GDM1 (cell line): Measurements from ENCODE around the gene AUTS2.
A peak's percentile ranks its signal among the peaks of the same experiment; 100 is the strongest.

Experiments
- DNase-seq: peaks from one replicate; lab custom pipeline; 2025; lab: John Stamatoyannopoulos, UW

AUTS2 gene

DNA sequence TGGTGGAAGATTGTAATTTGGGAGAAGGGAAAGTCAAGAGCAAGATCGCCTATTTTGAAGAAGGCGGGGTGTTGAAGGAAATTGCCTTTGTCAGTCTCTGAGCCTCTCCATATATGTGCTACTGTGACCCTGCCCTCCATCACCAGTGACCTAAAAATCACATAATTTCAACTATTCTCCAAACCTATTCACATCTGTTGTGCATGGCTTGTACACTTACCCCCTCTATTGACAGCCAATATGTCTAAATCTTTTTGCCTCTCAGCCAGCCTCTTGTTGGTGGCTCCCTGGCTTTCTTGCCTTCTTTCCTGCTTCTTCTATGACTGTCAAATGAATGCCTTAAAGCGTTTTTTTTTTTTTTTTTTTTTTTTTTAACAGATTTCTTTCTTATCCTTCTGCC lies 295.6 kb downstream of the AUTS2 start:
- peak; percentile 25 for DNase-seq

DNA sequence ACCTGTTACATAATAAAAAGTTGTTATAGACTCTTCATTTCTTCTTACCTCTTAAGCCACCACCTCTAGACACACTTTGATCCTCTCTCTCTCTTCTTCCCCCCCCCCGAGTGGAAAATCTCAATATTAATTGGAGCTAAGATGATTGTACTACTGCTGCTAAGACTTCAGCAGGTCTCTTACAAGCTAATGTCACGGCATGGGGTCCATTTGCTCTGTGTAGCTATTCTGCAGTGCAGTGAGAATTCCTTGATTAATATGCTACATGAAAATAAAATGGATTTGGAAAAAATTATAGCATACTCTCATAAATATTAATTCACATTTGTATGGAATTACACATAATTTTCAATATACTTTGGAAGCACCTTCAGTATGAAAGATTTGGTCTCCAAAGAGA lies 297.2 kb downstream of the AUTS2 start:
- DNase-seq, result no peak

DNA sequence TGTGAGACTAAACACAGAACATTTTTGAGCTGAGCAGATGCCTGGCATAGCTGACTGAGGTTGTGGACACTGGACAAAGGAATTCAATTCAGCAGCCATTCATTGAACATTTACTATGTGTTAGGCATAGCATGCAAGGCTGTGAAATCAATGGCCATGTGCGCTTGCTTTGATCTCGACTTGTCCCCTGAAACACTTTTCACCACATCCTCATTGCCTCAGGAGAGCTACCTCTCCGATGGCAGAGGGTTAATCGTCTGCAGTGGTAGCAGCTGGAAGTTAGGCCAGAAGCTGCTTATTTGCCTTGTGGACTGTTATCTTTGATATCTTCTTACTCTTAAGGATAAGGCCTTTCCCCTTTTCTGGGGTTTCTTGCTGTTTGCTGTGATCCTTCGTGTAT lies 297.8 kb downstream of the AUTS2 start:
- DNase-seq, result no peak

DNA sequence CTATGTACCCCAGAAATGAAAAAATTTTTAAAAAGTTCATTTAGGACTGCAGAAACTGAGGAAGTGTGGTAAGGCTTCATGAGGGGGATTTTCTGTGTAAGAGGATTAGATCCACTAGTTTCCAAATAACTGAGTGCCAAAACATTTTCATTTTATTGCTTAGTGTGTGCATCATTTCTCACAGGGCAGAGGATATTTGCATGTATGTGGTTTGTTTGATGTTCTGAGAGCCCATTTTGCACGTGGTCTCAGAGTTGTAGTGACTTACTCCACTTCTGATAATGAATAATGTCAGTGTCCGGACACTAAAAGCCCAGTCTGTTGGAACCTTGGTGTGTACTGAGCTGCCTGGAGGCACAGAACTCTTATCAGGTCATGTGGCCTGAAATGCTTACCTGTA lies 299.9 kb downstream of the AUTS2 start:
- DNase-seq, result no peak

DNA sequence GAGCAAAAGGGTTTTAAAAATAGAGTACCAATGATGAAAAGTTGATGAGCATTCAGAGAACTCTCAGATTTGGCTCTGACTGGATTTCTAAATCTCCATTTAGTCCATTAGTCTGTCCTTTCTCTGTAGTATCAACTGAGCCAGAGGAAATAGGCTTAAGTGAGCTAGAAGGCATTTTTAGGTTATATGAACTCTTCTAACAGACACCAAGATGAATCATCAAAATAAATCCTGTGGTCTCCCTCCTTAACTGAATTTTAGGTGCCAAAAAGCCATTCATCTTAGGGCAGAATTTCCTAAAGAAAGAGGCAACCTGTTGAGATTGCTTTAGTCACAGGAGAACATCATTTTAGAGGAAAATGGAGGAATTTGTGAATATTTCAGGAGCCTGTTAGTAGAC lies 305.1 kb downstream of the AUTS2 start:
- no peak for DNase-seq

DNA sequence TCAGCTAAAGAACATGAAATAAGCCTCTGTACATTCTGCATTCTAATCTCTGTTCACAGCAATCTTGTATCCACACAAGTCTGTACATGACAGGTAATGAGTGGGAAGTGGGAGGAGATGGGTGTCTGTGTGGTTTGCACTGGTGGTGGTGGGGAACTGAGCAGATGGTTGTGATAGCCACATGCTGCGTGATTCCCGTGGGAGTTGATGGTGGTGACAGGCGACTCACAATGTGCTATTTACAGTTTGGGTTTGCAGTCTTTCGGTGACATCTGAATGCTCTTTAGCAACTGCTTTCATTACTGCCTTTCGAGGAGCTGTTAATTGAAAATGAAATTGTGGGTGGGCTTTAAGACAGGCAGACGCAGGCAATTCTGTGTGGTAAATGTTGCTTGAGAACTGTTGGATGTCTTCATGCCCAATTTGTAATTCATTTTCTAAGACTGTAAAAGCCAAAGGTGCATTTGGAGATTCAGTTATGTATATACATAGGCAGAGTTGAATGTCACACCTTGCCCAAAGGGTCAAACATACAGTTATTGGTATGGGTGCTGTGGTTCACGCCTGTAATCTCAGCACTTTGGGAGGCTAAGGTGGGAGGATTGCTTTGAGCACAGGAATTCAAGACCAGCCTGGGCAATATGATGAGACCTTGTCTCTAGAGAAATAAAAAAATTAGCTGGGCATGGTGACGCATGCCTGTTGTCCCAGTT lies 308.2 kb downstream of the AUTS2 start:
- DNase-seq, result peak; percentile 67

DNA sequence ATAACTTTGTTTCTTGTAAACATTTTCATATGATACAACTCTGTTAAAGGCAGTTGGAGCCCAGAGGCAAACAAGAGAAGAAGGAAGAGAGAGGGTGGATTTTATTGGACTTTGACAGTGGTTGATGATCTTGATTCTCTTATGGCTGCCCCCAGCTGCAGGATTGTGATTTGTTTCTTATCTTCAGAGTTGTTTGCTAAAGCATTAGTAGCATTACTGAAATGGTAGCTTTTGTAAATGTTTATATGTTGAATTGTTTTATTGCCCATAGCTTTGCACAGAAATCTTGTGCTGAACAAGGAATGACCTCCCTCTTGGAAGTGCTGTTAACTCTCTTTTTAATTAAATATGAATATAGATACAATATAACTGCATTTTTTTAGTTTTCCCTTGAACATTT lies 309.4 kb downstream of the AUTS2 start:
- no peak for DNase-seq

DNA sequence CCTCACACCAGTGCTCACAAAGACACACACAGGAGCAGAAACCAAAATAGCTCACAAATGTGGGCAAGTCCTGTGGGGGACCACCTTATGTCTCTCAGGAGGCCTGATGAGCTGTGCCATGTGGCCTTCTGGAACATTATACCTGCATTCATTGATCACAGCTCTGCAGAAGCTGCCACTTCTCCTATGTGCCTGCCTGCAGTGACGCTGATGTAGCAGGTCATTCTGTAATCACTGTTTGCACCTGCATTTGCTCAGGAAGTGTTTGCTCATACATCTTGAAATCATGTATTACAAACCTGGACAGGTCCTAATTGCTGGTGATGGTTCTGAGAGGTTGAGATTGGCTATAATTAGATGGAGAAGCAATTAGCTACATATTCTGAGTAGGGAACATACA lies 310.2 kb downstream of the AUTS2 start:
- DNase-seq, result no peak

DNA sequence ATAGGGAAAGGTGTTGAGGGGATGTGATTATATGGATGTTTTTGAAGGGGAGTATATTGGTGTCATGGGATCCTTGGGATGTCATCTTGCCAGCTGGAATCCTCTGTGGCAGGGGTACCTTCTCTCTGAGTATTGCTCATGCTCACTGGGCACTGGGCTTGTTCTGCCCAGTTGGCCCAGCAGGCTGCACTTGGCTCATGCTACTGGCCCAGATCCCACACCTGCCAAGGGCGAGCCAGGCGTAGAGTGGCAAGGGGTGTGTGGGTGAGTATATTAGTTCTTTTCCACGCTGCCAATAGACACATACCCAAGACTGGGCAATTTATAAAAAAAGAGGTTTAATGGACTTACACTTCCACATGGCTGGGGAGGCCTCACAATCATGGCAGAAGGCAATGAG lies 311.9 kb downstream of the AUTS2 start:
- no peak for DNase-seq

DNA sequence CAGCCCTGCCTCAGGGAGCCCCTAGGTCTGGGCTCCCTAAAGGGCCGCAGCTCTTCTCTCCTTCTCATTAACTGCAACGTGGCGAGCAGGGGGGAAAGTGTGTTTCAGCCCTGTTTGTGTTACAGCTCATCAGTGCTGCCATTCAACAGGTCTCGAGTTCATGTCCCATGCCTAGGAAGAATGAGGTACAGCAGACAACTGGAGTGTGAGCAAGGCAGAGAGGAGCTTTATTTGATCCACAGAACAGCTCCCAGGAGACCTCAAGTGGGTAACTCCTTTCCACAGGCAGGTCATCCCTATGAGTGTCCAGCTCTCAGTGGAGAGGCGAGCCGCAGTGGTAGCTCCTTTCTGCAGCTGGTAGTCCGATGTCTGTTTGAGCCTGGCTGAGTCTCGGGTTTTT lies 313.1 kb downstream of the AUTS2 start:
- DNase-seq, result no peak

DNA sequence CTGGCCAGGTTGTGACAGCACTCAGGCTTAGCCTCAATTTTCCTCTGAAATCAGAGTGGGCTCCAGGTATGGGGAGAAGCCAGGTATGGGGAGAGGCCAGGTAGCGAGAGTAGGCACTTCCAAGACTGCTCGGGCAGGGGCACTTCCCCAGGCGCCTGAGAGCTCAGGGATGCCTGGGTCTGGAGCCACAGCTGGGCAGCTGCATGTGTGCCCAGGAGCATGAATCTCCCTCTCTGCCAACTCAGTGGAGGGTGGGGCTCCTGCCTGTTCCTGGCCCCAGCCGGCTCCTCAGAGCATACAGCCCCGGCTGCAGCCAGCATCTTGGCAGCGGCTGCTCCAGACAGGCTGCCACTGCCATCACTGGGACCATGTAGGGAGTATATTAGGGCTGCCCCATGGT lies 313.9 kb downstream of the AUTS2 start:
- no peak for DNase-seq

DNA sequence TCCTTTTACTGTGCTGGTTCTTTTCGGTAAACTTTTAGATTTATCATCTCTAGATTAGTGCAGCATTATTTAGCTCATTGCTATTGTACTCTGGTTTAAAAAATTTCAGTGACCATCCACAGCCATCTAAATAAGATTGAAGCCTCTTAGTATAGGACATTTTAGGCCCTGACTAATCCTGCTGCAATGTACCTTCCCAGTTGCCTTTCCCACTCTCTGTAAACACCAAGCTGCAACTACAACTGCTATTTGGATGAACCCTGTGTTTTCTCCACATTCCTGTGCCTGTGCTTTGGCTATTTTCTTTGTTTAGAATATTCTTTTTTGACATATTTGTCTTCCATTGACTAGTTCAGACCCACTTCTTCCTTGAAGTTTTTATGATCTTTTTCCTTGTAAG lies 314.6 kb downstream of the AUTS2 start:
- DNase-seq, result no peak

DNA sequence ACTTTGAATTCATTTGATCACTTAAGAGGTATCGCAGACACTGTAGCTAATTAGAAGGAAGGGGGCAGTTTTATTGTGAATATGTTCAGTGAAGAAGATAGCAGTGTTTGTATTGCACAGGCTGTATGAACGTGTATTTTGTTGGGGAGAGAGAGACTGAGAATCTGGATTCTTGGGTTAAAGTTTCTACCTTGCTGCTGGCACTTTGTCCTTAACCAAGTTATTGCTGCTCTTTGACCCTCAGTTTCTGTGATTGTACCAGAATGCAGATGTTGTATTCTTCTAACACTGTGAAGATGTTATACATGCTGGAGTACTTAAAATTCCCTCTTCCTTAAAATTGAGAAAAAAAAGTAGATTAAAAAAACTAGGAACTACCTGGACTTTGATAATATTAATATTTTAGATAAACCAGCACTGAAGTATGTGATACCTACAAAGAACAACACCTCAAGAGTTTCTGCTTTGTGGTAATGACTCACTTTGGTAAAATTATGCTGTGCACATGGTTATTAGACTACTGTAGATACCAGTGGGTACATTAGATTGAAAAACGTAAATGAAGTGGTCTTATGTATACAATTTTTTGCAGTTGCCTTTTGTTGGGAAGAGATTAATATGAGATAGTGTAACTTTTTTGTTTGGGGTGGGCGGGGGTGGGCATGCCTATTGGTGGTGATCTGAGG lies 321.3 kb downstream of the AUTS2 start:
- no peak for DNase-seq

DNA sequence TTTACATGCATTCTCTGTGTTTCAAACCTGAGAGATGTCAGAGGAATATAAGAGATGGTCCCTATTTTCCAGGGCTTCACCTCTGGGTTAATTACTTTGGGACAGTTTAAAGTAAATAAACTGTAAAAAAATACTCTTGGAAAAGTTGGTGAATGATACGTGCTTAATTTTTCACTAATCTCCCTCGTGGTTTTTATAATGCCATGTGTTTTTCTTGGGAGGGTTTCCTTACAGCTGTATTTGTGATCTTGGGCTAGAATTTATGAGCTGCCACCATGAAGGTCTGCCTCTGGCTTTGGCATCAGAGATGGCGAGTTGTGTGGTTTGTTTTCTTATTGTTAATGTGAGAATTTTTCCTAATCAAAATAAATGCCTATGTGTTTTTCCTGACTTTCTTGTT lies 322.5 kb downstream of the AUTS2 start:
- DNase-seq, result no peak

DNA sequence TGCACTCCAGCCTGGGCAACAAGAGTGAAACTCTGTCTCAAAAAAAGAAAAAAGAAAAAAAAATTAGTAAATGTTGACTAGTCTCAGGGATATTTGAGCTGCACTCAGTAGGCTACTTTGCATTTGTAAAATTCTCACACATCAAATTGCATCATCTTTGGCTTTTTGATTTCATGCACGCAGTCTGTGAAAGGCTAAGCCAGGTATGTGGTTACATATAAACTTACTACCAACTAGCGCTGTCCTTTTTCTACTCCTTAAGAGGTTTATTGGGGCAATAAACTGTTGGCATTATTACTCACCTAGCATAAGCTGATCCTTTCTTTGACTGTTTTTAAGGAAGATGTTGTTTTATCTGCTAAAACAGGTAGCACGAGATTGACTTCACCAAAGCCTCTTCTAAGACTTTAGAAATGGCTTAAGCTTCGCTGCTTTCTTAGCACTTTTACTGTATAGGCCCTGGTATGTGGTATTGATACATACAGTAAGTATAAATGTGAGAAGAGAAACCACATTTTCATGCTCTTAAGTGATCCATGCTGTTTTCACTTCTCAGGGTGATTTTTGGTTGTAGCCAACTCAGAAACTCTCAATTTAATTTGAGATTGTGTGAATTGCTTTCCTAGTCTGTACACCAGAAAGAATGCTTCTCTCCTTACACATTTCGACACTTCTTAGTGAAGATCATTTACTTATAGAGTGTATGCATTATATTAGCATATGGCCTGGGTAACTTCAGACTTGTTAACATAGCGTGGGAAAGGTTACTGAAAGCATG lies 323.9 kb downstream of the AUTS2 start:
- DNase-seq, result no peak

DNA sequence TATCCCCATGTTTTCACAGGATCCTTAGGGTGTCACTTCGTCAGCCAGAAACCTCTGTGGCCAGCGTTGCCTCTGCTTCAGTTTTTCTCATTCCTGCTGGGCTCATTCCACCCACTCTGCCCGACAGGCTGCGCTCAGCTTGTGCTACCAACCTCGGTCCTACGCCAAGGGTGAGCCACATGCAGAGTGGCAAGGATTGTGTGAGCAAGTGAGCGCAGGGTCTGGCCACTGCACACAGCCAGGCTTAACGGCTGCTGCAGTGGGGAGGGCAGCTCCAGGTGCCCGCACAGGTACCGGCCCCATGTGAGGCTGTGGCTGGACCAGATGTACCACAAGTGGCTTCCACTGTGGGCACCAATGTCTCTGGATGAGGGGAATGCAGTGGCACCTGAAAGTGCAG lies 329.2 kb downstream of the AUTS2 start:
- DNase-seq, result no peak

DNA sequence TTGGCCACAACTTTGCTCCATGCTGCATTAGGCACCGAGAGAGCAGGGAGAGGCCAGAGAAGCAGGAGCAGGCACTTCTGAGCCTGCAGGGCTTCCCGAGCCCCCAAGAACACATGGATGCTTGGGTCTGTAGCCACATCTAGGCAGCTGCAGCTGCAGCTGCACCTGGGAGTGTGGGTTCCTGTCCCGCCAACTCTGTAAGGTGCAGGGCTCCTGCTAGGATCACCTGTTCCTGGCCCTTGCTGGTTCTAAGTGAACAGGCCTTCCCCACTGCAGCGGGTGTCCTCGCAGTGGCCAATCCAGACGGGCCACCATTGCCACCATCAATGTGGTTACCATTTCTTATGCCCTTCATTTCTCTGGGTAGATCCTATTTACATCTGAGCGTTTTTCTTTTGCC lies 330.3 kb downstream of the AUTS2 start:
- no peak for DNase-seq

DNA sequence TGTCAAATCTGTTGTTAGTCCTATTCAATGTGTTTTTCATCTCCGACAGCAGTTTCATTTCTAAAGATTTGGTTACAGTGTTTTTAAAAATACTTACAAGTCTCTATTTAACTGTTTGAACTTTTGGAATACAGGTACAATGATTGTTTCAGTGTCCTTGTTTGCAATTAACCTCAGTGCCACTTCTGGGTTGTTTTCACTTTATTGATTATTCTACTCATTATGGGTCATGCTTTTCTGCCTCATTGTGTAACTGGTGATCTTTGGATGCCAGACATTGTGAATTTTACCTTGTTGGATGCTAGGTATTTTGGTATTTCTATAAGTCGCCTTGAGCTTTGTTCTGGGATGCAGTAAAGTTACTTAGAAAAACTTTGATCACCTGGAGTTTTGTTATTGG lies 331.3 kb downstream of the AUTS2 start:
- no peak for DNase-seq

DNA sequence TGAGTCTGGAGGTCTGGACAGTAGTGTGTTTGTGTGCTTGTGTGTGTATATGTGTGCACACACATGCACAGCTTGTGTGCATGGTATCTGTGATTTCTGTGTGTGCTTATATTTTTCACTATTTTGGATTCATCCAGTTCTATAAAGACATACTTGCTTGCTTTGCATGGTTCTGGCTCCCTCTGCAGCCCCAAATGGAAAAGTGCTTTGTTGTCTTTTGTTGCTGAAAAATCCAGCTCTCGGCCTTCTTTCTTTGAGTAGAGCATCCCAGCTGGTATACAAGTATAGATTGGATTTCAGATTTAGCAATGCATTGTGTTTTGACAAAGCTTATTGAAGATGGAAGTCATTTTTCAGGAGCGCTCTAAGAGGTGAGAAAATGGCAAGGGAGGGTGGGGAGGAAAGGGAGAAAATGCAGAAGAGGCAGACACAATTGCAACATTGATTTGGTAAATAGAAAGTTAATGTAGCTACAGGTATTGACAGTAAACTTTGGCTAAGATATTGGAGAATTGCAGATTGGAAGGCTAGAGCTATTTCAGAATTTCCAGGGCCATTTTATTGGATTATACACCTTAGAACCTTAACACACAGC lies 333.9 kb downstream of the AUTS2 start:
- DNase-seq, result no peak

DNA sequence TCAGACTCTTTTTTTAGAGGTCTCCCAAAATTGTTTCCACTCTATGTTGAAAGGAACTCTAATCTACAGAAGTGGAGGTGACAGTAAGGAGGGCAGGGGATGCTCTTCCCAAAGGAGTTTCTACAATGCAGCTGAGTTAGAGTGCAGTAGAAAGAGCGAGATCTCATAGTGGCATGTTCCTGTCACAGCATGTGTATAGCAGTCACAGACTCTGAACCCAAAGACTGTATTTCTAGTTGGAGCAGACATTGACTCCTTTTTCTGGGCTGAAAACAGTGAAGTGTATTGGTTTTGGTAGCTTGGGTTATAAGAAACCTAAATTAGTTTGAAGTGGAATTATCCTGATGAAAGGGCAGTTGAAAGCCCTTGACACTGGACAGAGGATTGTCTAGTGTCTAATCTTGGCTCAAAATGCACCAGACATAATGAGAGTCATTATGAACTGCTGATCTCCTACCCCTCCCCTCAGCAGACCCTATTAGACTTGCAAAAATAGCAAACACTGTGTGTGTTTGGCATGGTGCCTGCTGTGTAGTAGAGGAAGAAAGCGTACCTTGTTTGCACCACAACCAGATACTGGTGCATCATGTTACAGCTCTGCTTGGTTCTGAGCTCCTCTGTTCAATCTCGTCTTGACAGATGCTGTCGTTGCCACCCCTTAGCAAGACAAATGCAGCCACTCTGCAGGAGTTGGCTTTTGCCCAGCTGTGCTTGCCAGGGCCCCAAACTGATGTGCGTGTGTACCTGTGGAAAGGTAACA lies 336.0 kb downstream of the AUTS2 start:
- no peak for DNase-seq

DNA sequence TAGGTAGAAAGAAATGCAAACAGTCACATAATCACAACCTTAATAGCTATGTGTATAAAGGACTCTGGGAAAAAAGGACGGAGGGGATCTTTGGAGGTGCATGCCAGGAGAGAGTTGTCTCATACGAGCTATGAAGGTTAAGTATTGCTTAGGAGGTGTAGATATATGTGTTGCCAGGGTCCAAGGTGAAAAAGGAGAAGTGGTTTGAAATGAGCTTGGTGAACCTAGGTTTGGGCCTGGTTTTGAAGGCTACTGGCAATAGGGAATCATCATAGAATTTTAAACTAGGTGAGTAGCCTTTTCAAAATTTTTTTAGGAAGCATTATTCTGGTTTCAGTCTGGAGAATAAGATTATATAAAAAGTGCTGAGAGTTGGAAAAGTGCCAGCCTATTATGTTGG lies 336.8 kb downstream of the AUTS2 start:
- DNase-seq, result no peak

DNA sequence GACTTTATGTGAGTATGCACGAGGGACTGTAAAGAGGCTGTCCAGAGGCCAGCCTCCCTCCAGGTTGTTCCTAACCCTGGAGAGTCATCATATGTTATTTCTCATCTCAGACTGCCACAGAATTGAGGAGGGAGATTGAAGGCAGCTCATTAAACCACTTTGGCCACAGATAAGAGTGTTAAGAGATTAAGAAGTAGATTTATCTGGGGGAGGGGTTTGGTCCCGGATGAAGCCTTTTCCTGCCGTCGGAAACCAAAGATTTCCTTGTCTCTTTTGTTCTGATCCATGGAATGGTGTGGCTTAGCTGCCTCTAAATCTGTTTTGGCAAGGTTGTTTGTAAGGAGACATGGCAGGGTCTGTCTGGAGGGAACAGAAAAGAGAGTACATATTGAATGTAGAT lies 338.8 kb downstream of the AUTS2 start:
- no peak for DNase-seq
